Activated CD4-positive, alpha-beta T cell treated with anti-CD3 and anti-CD28 coated beads, Interleukin-2, amount 10 ng/mL, durations not matched to agents 24 days and 14 days (primary cell): ENCODE data around the gene TLE3. TPM values are rescaled to one million over a fixed set of nuclear protein-coding genes. Genes with fewer than 3 reads are reported as not detected.

Source experiments
- DNase-seq: peaks from one replicate; pipeline ENCODE4 v3.0.0; 2022
- H3K27ac Mint-ChIP-seq: one replicate; pipeline ENCODE4 v1.8.0; 2022; ENCODE audit warnings: mild to moderate bottlenecking, mixed read lengths
- H3K27me3 Mint-ChIP-seq: one replicate; pipeline ENCODE4 v1.8.0; 2022; ENCODE audit warnings: mixed read lengths
- H3K36me3 Mint-ChIP-seq: one replicate; pipeline ENCODE4 v1.8.0; 2022; ENCODE audit warnings: low read depth, mild to moderate bottlenecking, mixed read lengths
- H3K4me1 Mint-ChIP-seq: one replicate; pipeline ENCODE4 v1.8.0; 2021; ENCODE audit warnings: mixed read lengths
- H3K4me3 Mint-ChIP-seq: one replicate; pipeline ENCODE4 v1.8.0; 2022; ENCODE audit warnings: mild to moderate bottlenecking, moderate library complexity, mixed read lengths
- H3K9me3 Mint-ChIP-seq: one replicate; pipeline ENCODE4 v1.8.0; 2021; ENCODE audit warnings: mixed read lengths
- intact Hi-C: fragments of 100-400 bp; cut with micrococcal nuclease; formaldehyde crosslinking; loops from one replicate; pipeline ENCODE4 v1.15.1; 2023
- total RNA-seq: library from RNA; stranded (reverse); gene quantifications from 2 replicates; pipeline ENCODE4 v1.2.3, GENCODE V29; 2022

TLE3 gene
- total RNA-seq, 1 donor from 2014 or later = 111 TPM

GRCh38 chr15:70099167-70099966, 1.6 kb upstream of the TLE3 start:
- DNase-seq = peak; percentile 100
- peak overlapping the region; percentile 92 for H3K4me3 Mint-ChIP-seq
- H3K9me3 Mint-ChIP-seq = no peaks in the 10 kb centered on the region
- peak overlapping the region; percentile 99 for H3K27ac Mint-ChIP-seq
- intact Hi-C loops = loop anchor here (1.0 to 10.0 kb wide), 11 partner anchors 158 to 935 kb away; partner anchors contain the start of genes GLCE and RPLP1
- H3K36me3 Mint-ChIP-seq = peaks cover 19% of the 10 kb centered on the region
- H3K4me1 Mint-ChIP-seq = peaks cover 42% of the 10 kb centered on the region
- H3K27me3 Mint-ChIP-seq = peaks cover 28% of the 10 kb centered on the region

GRCh38 chr15:70098461-70099166, 897 bp upstream of the TLE3 start:
- peak; percentile 79 for DNase-seq
- H3K4me1 Mint-ChIP-seq = peaks cover 44% of the 10 kb centered on the region
- H3K9me3 Mint-ChIP-seq = no peaks in the 10 kb centered on the region
- peaks cover 26% of the 10 kb centered on the region for H3K27me3 Mint-ChIP-seq
- peaks cover 25% of the 10 kb centered on the region for H3K36me3 Mint-ChIP-seq
- H3K27ac Mint-ChIP-seq = peak overlapping the region; percentile 84
- peak overlapping the region; percentile 92 for H3K4me3 Mint-ChIP-seq
- intact Hi-C loops = loop anchor here (1.0 to 10.0 kb wide), 11 partner anchors 159 to 934 kb away; partner anchors contain the start of genes GLCE and RPLP1

GRCh38 chr15:70098153-70098460, 390 bp upstream of the TLE3 start:
- Mint-ChIP-seq H3K27ac (peak overlapping the region; percentile 84), H3K9me3 (no peaks in the 10 kb centered on the region), H3K4me1 (peaks cover 43% of the 10 kb centered on the region), H3K27me3 (peaks cover 21% of the 10 kb centered on the region), H3K36me3 (peaks cover 30% of the 10 kb centered on the region), H3K4me3 (peak overlapping the region; percentile 92)
- DNase-seq = no peak
- intact Hi-C loops = loop anchor here (2.0 to 10.0 kb wide), 6 partner anchors 159 to 933 kb away; partner anchors contain the start of genes GLCE and RPLP1

- peaks cover 48% of the 10 kb centered on the region for H3K4me1 Mint-ChIP-seq
- intact Hi-C loops = loop anchor here (1.0 to 10.0 kb wide), 5 partner anchors 45 to 932 kb away; partner anchors contain the start of gene GLCE
- DNase-seq = no peak
- H3K36me3 Mint-ChIP-seq = peaks cover 42% of the 10 kb centered on the region
- peaks cover 10% of the 10 kb centered on the region for H3K27me3 Mint-ChIP-seq
- peak overlapping the region; percentile 92 for H3K4me3 Mint-ChIP-seq
- H3K9me3 Mint-ChIP-seq = no peaks in the 10 kb centered on the region
- H3K27ac Mint-ChIP-seq = peak overlapping the region; percentile 99
Observed at GRCh38 chr15:70097063-70097320, 725 bp downstream of the TLE3 start.

- intact Hi-C loops = loop anchor here (1.0 to 10.0 kb wide), 5 partner anchors 46 to 932 kb away; partner anchors contain the start of gene GLCE
- H3K9me3 Mint-ChIP-seq = no peaks in the 10 kb centered on the region
- peaks cover 50% of the 10 kb centered on the region for H3K4me1 Mint-ChIP-seq
- peaks cover 5% of the 10 kb centered on the region for H3K27me3 Mint-ChIP-seq
- peak overlapping the region; percentile 96 for H3K27ac Mint-ChIP-seq
- H3K36me3 Mint-ChIP-seq = peaks cover 47% of the 10 kb centered on the region
- H3K4me3 Mint-ChIP-seq = peak overlapping the region; percentile 100
- DNase-seq = peak; percentile 82
Observed at GRCh38 chr15:70096215-70097062, 1.3 kb downstream of the TLE3 start.

GRCh38 chr15:70095408-70096214, 2.1 kb downstream of the TLE3 start:
- Mint-ChIP-seq H3K27ac (peak overlapping the region; percentile 51), H3K9me3 (no peaks in the 10 kb centered on the region), H3K27me3 (peaks cover 3% of the 10 kb centered on the region), H3K4me3 (peak overlapping the region; percentile 100), H3K4me1 (peaks cover 53% of the 10 kb centered on the region), H3K36me3 (peaks cover 55% of the 10 kb centered on the region)
- peak; percentile 73 for DNase-seq
- intact Hi-C loops = loop anchor here (2.0 to 10.0 kb wide), 4 partner anchors 162 to 931 kb away; partner anchors contain the start of gene GLCE

GRCh38 chr15:70094690-70095311, 2.9 kb downstream of the TLE3 start:
- H3K27ac Mint-ChIP-seq = peak overlapping the region; percentile 59
- peak overlapping the region; percentile 100 for H3K4me3 Mint-ChIP-seq
- intact Hi-C loops = loop anchor here (5.0 to 10.0 kb wide), 3 partner anchors 162 to 930 kb away; partner anchors contain the start of gene GLCE
- peaks cover 1% of the 10 kb centered on the region for H3K27me3 Mint-ChIP-seq
- peaks cover 56% of the 10 kb centered on the region for H3K4me1 Mint-ChIP-seq
- H3K9me3 Mint-ChIP-seq = no peaks in the 10 kb centered on the region
- DNase-seq = peak; percentile 65
- peaks cover 63% of the 10 kb centered on the region for H3K36me3 Mint-ChIP-seq

- H3K27ac Mint-ChIP-seq = no peak overlapping the region
- H3K4me1 Mint-ChIP-seq = peaks cover 55% of the 10 kb centered on the region
- no peaks in the 10 kb centered on the region for H3K27me3 Mint-ChIP-seq
- no peak for DNase-seq
- H3K9me3 Mint-ChIP-seq = no peaks in the 10 kb centered on the region
- H3K4me3 Mint-ChIP-seq = peak overlapping the region; percentile 100
- H3K36me3 Mint-ChIP-seq = peaks cover 71% of the 10 kb centered on the region
- intact Hi-C loops = loop anchor here (10.0 kb wide), 1 partner anchor 929 kb away; the partner anchor contains the start of gene GLCE
Observed at GRCh38 chr15:70093481-70094319, 4.0 kb downstream of the TLE3 start.

GRCh38 chr15:70093070-70093469, 4.6 kb downstream of the TLE3 start:
- intact Hi-C loops = loop anchor here (10.0 kb wide), 1 partner anchor 928 kb away; the partner anchor contains the start of gene GLCE
- no peak for DNase-seq
- H3K9me3 Mint-ChIP-seq = no peaks in the 10 kb centered on the region
- H3K4me1 Mint-ChIP-seq = peaks cover 55% of the 10 kb centered on the region
- no peaks in the 10 kb centered on the region for H3K27me3 Mint-ChIP-seq
- no peak overlapping the region for H3K27ac Mint-ChIP-seq
- peaks cover 76% of the 10 kb centered on the region for H3K36me3 Mint-ChIP-seq
- H3K4me3 Mint-ChIP-seq = peak overlapping the region; percentile 100

- DNase-seq = no peak
- Mint-ChIP-seq H3K27me3 (no peaks in the 10 kb centered on the region), H3K4me1 (peaks cover 55% of the 10 kb centered on the region), H3K27ac (no peak overlapping the region), H3K4me3 (peak overlapping the region; percentile 100), H3K36me3 (peaks cover 78% of the 10 kb centered on the region), H3K9me3 (no peaks in the 10 kb centered on the region)
- intact Hi-C loops = loop anchor here (10.0 kb wide), 1 partner anchor 928 kb away; the partner anchor contains the start of gene GLCE
Observed at GRCh38 chr15:70092464-70093027, 5.2 kb downstream of the TLE3 start.

GRCh38 chr15:70091726-70092463, 5.8 kb downstream of the TLE3 start:
- no peaks in the 10 kb centered on the region for H3K27me3 Mint-ChIP-seq
- peaks cover 84% of the 10 kb centered on the region for H3K36me3 Mint-ChIP-seq
- intact Hi-C loops = loop anchor here (10.0 kb wide), 1 partner anchor 927 kb away; the partner anchor contains the start of gene GLCE
- peak overlapping the region; percentile 77 for H3K27ac Mint-ChIP-seq
- peak; percentile 70 for DNase-seq
- no peaks in the 10 kb centered on the region for H3K9me3 Mint-ChIP-seq
- H3K4me3 Mint-ChIP-seq = peak overlapping the region; percentile 100
- peaks cover 61% of the 10 kb centered on the region for H3K4me1 Mint-ChIP-seq
